Prostate gland (tissue), 2 donors: ENCODE measurements around the gene FAF1. TPM values are rescaled to one million over a fixed set of nuclear protein-coding genes. Genes with fewer than 3 reads are reported as not detected.

ENCODE experiments used
- DNase-seq: peaks from one replicate; pipeline ENCODE4 v3.0.0-alpha.2; 2019; ENCODE audit warnings: low spot score
- H3K27ac ChIP-seq, 2 donors: fragments of 200-600 bp; sonication (generic); 2 replicates each; pipeline ENCODE4 v1.5.1; 2017 to 2019
- H3K27me3 ChIP-seq: fragments of 200-600 bp; sonication (generic); replicated peaks from 2 replicates; pipeline ENCODE4 v1.5.1; 2019; ENCODE audit not compliant: insufficient read depth
- H3K36me3 ChIP-seq, 2 donors: fragments of 200-600 bp; sonication (generic); 1 replicate in 1 of 2; 2 replicates in 1 of 2; pipeline versions ENCODE4 v1.5.1 to v1.8.1; 2017 to 2019
- H3K4me1 ChIP-seq: fragments of 200-600 bp; sonication (generic); replicated peaks from 2 replicates; pipeline ENCODE4 v1.5.1; 2019
- H3K4me3 ChIP-seq, 2 donors: fragments of 200-600 bp; sonication (generic); 2 replicates each; pipeline ENCODE4 v1.5.1; 2017 to 2019
- H3K9me3 ChIP-seq: fragments of 200-600 bp; sonication (generic); 2 replicates; pipeline ENCODE4 v1.5.1; 2017
- POLR2A ChIP-seq: fragments of 450-650 bp; IDR thresholded peaks from one replicate; pipeline ENCODE4 v1.6.1; 2016; ENCODE audit warnings: antibody characterized with exemption, mild to moderate bottlenecking
- POLR2AphosphoS5 ChIP-seq: sonication (generic); formaldehyde crosslinking; IDR thresholded peaks from one replicate; pipeline ENCODE4 v1.6.1; 2017; ENCODE audit warnings: antibody characterized with exemption
- WGBS: methylation state at CpG from one replicate; pipeline ENCODE4 v1.1.5; 2018; 5-methylcytosine and 5-hydroxymethylcytosine counted together
- intact Hi-C: fragments of 100-400 bp; cut with DNase I; formaldehyde crosslinking; loops from one replicate; pipeline ENCODE4 v1.14.2; 2022
- total RNA-seq, 2 donors: library from RNA; depleted of rRNA; stranded (reverse); fragments of >200 nt; gene quantifications; one replicate each; pipeline ENCODE4 v1.1.0, GENCODE V29; 2016
- TF ChIP-seq, protein P1 (sequence below), 4 experiments: fragments of 200-600 bp in 2 of 4; fragments of 450-650 bp in 2 of 4; sonication (generic) in 2 of 4; IDR thresholded peaks; 1 replicate in 3 of 4; 2 replicates in 1 of 4; pipeline ENCODE4 v1.5.1; 2016 to 2019; ENCODE audit warnings: antibody characterized with exemption in 4 of 4, mild to moderate bottlenecking in 2 of 4, moderate library complexity in 2 of 4

The FAF1 gene
- total RNA-seq, 2 donors from 2014 or later: 40.4 to 41.5 TPM

DNA sequence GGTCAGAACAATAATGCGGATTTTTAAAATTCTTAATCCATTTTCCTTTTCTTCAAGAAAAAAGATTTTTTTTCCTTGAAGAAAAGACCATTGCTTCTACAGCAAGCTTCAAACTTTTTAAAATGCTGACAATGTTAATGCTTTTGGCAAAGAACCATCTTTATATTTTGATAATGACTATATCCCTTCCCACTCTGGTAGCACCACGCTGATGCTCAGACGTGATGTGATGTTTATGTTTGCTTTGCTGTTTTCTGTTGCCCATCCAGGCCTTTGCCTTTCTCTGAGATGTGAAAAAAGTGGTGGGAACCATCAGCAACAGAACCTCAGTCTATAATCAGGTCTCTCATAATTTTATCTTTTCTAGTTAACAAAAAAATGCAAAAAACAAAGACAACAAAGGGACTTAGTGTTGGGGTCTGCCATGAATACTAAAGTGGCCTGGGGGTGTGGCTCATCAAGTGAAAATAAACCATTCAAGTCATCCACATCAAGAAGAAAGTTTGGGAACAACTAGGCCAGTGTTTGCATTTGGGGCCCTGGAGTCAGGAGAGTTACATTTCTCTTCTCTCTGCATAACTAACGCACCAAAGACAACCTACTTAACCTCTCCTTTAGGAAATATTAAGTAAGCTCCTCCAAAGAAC is 292.2 kb downstream of the FAF1 start:
- no peaks in the 10 kb centered on the region for H3K4me1 ChIP-seq
- no peak overlapping the region for H3K4me3 ChIP-seq
- TF ChIP-seq, protein P1, sequence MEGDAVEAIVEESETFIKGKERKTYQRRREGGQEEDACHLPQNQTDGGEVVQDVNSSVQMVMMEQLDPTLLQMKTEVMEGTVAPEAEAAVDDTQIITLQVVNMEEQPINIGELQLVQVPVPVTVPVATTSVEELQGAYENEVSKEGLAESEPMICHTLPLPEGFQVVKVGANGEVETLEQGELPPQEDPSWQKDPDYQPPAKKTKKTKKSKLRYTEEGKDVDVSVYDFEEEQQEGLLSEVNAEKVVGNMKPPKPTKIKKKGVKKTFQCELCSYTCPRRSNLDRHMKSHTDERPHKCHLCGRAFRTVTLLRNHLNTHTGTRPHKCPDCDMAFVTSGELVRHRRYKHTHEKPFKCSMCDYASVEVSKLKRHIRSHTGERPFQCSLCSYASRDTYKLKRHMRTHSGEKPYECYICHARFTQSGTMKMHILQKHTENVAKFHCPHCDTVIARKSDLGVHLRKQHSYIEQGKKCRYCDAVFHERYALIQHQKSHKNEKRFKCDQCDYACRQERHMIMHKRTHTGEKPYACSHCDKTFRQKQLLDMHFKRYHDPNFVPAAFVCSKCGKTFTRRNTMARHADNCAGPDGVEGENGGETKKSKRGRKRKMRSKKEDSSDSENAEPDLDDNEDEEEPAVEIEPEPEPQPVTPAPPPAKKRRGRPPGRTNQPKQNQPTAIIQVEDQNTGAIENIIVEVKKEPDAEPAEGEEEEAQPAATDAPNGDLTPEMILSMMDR (IDR thresholded peaks at IDR 0.05): no peak
- TF ChIP-seq POLR2AphosphoS5 (no peak), POLR2A (no peak)
- no peaks in the 10 kb centered on the region for H3K36me3 ChIP-seq
- H3K27me3 ChIP-seq: no peaks in the 10 kb centered on the region
- DNase-seq: no peak
- no peaks in the 10 kb centered on the region for H3K9me3 ChIP-seq
- WGBS: 62% methylated on average over 4 of the region's 4 CpGs
- intact Hi-C loops: no loop called here
- H3K27ac ChIP-seq: no peak overlapping the region

DNA sequence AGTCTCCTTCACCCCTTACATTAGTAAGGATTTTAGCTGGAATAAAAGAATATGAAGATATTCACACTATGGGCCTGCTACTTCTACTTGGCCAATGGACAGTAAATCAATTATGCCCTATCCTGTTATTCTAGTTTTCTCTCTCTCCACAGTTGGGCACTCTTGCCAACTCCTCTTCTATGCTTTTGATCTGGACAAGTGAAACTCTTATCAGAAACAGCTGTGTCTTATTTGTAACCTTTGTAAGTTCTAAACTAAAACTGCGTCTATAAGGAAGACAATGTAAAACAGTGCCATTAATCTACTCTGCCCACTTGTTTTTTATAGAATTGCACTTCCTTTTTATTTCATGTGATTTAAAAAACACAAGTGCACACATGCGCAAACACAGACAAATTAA is 292.8 kb downstream of the FAF1 start:
- 39% methylated on average over 2 of the region's 2 CpGs for WGBS
- H3K27ac ChIP-seq: peak overlapping the region in 1 of 2 donors; percentile 1
- DNase-seq: peak; percentile 15
- no peaks in the 10 kb centered on the region for H3K4me1 ChIP-seq
- H3K36me3 ChIP-seq: no peaks in the 10 kb centered on the region
- H3K4me3 ChIP-seq: no peak overlapping the region
- intact Hi-C loops: no loop called here
- no peaks in the 10 kb centered on the region for H3K27me3 ChIP-seq
- TF ChIP-seq, protein P1 (IDR thresholded peaks at IDR 0.05): no peak
- TF ChIP-seq POLR2AphosphoS5: no peak
- no peak for TF ChIP-seq POLR2A
- H3K9me3 ChIP-seq: no peaks in the 10 kb centered on the region

DNA sequence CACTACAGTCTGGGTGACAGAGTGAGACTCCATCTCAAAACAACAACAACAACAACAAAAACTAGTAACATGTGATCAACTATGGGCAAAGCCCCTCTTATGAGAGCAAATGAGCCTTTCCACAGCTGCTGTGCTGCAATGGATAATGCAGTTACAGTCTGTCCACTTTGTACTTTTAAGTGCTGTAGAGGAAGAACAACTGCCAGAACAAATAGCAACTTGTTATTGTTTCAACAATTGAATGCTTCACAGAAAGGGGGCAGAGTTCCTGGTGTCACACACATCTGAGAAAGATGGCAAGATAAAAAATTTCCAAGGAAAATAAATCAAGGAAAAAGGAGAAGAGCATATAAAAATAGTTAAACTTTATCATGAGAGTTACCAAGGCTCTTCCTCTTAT is 293.2 kb downstream of the FAF1 start:
- Histone ChIP-seq H3K27me3 (no peaks in the 10 kb centered on the region), H3K4me3 (no peak overlapping the region), H3K36me3 (no peaks in the 10 kb centered on the region), H3K9me3 (no peaks in the 10 kb centered on the region), H3K4me1 (no peaks in the 10 kb centered on the region), H3K27ac (peak overlapping the region in 1 of 2 donors; percentile 1)
- DNase-seq: no peak
- TF ChIP-seq, protein P1 (IDR thresholded peaks at IDR 0.05): no peak
- TF ChIP-seq POLR2AphosphoS5: no peak
- TF ChIP-seq POLR2A: no peak
- intact Hi-C loops: no loop called here

DNA sequence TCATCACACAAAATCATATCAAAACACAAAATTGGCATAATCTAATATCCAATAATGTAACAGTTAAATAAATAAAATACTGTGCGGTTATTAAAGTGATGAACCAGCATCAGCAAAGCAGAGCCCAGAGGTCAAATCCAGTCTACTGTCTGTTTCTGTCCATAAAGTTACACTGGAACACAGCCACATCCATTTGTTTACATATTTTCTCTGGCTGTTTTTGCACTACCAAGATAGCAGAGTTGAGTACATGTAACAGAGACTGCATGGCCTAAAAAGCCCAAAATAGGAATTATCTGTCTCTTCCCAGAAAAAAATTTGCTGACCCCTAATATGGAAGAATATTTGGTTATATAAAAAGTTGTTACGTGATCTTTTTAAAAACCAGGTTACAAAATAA is 294.7 kb downstream of the FAF1 start:
- intact Hi-C loops: no loop called here
- H3K4me1 ChIP-seq: no peaks in the 10 kb centered on the region
- H3K27ac ChIP-seq: no peak overlapping the region
- H3K36me3 ChIP-seq: no peaks in the 10 kb centered on the region
- WGBS: 51% methylated on average over 2 of the region's 2 CpGs
- DNase-seq: no peak
- H3K9me3 ChIP-seq: no peaks in the 10 kb centered on the region
- H3K27me3 ChIP-seq: no peaks in the 10 kb centered on the region
- no peak overlapping the region for H3K4me3 ChIP-seq
- TF ChIP-seq POLR2AphosphoS5: no peak
- TF ChIP-seq POLR2A: no peak
- TF ChIP-seq, protein P1 (IDR thresholded peaks at IDR 0.05): no peak

DNA sequence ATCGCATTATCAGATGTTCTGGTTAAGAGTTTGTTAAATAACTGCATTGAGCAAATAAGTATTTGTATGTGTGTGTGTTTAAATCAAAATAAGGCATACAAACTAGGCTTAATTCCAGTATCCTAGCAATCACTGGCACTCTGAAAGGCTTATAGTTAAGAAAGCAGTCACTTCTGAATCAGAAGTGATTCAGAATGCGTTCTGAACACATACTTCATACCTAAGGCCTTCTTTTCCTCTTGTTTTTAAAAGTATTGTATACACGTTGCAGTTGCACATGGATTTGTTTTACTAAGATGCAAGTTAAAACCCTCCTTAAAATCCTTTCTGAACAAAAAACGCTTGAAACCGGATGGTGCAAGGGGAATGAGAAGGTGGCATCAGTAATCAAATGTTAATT is 298.4 kb downstream of the FAF1 start:
- H3K36me3 ChIP-seq: no peaks in the 10 kb centered on the region
- no peak for TF ChIP-seq POLR2AphosphoS5
- no peak for TF ChIP-seq POLR2A
- TF ChIP-seq, protein P1 (IDR thresholded peaks at IDR 0.05): no peak
- H3K27ac ChIP-seq: no peak overlapping the region
- no peaks in the 10 kb centered on the region for H3K4me1 ChIP-seq
- no peak for DNase-seq
- H3K4me3 ChIP-seq: no peak overlapping the region
- 76% methylated on average over 5 of the region's 5 CpGs for WGBS
- no peaks in the 10 kb centered on the region for H3K27me3 ChIP-seq
- intact Hi-C loops: no loop called here
- H3K9me3 ChIP-seq: no peaks in the 10 kb centered on the region
